Measurements from ENCODE around the gene ACKR2.

Gene ACKR2

DNA sequence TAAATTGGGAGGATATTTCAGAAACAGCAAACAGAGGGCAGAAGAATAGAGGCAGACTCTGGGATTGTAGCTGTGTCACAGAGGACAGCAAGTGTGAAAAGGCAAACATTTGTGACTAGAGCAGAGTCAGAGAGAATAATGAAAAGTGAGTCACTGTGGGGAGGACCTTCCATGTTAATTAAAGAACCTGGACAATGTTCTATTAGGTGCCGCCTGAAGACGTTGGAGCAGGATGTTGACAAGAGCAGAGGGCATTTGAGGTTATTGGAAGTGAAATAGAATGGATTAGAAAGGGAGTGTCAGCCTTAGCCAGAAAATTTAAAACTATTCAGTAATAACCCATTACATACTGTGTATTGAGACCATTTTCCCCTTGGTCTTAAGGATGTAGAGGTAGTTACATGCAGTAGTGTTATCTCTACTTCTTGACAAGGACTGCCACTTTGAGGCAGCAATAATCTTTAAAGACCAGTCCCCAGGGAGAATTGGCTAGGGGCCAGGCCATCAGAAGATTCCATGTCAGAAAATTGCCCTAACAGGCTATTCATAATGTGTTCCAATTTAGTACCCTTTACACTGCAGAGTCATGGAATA is 5.8 kb downstream of the ACKR2 start:
- no peaks in the 10 kb centered on the region for H3K4me1 ChIP-seq
- no peaks in the 10 kb centered on the region for H3K9me3 ChIP-seq
- H3K4me3 ChIP-seq (ENCODE audit: low read depth, low read length) = no peak overlapping the region
- peak; percentile 24 for DNase-seq
- TF ChIP-seq, protein P1, sequence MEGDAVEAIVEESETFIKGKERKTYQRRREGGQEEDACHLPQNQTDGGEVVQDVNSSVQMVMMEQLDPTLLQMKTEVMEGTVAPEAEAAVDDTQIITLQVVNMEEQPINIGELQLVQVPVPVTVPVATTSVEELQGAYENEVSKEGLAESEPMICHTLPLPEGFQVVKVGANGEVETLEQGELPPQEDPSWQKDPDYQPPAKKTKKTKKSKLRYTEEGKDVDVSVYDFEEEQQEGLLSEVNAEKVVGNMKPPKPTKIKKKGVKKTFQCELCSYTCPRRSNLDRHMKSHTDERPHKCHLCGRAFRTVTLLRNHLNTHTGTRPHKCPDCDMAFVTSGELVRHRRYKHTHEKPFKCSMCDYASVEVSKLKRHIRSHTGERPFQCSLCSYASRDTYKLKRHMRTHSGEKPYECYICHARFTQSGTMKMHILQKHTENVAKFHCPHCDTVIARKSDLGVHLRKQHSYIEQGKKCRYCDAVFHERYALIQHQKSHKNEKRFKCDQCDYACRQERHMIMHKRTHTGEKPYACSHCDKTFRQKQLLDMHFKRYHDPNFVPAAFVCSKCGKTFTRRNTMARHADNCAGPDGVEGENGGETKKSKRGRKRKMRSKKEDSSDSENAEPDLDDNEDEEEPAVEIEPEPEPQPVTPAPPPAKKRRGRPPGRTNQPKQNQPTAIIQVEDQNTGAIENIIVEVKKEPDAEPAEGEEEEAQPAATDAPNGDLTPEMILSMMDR (IDR thresholded peaks at IDR 0.05; ENCODE audit: low read depth, low read length) = no peak
- H3K27me3 ChIP-seq = no peaks in the 10 kb centered on the region
- H3K36me3 ChIP-seq = no peaks in the 10 kb centered on the region

DNA sequence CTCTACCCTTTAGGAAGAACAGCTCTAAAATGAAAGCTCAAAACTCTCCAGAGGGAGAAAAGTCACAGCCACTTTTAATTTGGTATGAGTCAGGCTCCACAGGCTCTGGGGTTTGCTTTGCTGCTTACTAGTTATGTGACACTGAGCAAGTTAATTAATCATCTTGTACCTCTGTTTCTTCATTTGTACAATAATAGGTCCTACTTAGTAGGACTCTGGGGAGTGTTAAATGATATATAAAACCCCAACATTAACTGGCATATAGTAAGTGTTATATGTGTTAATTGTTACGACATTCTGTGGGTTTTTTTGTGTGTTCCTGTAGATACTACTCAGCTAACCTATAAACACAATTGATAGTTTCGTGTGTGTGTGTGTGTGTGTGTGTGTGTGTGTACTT is 6.6 kb downstream of the ACKR2 start:
- no peaks in the 10 kb centered on the region for H3K27me3 ChIP-seq
- no peak overlapping the region for H3K4me3 ChIP-seq (ENCODE audit: low read depth, low read length)
- no peaks in the 10 kb centered on the region for H3K4me1 ChIP-seq
- DNase-seq = no peak
- H3K36me3 ChIP-seq = no peaks in the 10 kb centered on the region
- H3K9me3 ChIP-seq = no peaks in the 10 kb centered on the region
- TF ChIP-seq, protein P1 (IDR thresholded peaks at IDR 0.05; ENCODE audit: low read depth, low read length) = no peak

DNA sequence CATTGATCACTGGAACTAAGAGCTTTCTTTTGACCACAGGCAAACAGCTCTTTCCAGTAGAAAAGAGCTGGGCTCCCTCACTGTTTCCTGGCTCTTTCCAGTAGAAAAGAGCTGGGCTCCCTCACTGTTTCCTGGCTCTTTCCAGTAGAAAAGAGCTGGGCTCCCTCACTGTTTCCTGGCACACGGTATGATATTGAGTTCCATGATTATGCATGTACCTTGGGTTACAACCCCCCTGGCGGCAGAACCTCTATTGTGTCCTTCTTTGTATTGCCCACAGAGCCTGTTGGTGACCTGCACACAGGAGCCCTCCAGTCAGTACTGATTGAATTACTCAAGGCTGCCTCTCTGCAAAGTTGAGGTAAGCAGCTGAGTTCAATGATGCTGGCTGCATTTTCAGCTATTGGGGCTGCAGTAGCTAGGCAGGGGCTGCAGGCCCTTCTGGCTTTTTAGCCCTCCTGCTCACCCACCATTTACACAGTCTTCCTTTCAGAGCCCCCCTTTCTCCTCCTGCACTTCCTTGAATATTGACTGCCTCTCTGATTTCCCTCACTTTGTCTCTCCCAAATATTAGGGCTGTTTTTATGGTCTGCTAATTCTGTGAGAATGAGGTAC is 10.2 kb downstream of the ACKR2 start:
- TF ChIP-seq, protein P1 (IDR thresholded peaks at IDR 0.05; ENCODE audit: low read depth, low read length) = peak; percentile 35; the same call in 1 of the 2 replicates
- H3K4me3 ChIP-seq (ENCODE audit: low read depth, low read length) = no peak overlapping the region
- DNase-seq = peak; percentile 70
- no peaks in the 10 kb centered on the region for H3K4me1 ChIP-seq
- no peaks in the 10 kb centered on the region for H3K27me3 ChIP-seq
- no peaks in the 10 kb centered on the region for H3K9me3 ChIP-seq
- no peaks in the 10 kb centered on the region for H3K36me3 ChIP-seq

DNA sequence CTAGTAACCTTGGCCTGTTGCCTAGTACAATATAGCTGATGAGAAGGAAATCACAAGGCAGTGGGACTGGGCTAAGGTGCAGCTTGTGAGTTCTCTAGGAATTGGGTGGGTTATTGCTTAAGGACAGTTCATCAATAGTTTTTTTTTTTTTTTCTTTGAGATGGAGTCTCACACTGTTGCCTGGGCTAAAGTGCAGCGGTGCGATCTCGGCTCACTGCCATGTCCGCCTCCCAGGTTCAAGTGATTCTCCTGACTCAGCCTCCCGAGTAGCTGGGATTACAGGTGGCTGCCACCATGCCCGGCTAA is 11.5 kb downstream of the ACKR2 start:
- Histone ChIP-seq H3K27me3 (no peaks in the 10 kb centered on the region), H3K36me3 (no peaks in the 10 kb centered on the region), H3K4me3 (ENCODE audit: low read depth, low read length) (no peak overlapping the region), H3K9me3 (no peaks in the 10 kb centered on the region), H3K4me1 (no peaks in the 10 kb centered on the region)
- TF ChIP-seq, protein P1 (IDR thresholded peaks at IDR 0.05; ENCODE audit: low read depth, low read length) = no peak
- no peak for DNase-seq

DNA sequence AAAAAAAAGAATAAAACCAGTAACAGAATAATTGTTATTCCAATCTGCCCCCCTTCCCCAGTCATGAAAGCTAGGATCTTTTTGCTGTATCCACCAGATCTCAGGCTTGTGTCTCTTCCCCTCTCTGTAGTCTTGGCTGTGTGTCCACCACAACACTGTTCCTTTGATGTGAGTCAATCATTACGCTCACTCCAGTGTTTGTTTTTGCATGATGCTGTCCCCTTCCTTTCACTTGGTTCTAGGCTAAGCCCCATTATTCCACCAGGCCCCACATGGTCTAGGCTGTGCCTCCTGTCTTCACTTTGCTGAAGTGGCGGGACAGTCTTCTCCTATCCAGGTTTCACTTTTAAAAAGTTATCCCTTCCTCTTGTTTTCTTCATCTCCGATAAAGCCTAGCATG is 13.6 kb downstream of the ACKR2 start:
- TF ChIP-seq, protein P1 (IDR thresholded peaks at IDR 0.05; ENCODE audit: low read depth, low read length) = no peak
- H3K4me3 ChIP-seq (ENCODE audit: low read depth, low read length) = no peak overlapping the region
- no peaks in the 10 kb centered on the region for H3K36me3 ChIP-seq
- no peaks in the 10 kb centered on the region for H3K4me1 ChIP-seq
- no peaks in the 10 kb centered on the region for H3K9me3 ChIP-seq
- H3K27me3 ChIP-seq = no peaks in the 10 kb centered on the region
- no peak for DNase-seq

DNA sequence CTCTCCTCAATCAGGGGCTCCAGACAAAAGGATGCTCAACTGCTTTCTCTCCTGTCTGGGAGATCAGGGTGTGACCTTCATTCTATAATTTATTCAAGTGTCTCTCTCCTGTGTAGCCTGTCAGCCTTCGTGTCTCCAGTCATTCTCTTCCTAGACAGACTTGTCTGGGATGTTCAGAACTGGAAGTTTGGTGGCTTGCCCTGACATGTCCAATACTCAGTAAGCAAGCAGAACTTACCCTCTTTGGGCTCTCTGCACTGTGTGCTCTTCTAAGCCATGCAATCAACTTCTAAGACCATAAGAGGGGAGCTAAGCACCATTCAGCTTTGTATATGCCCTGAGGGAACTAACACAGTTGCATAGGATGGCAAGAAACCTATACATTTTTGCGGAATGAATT is 14.1 kb downstream of the ACKR2 start:
- no peaks in the 10 kb centered on the region for H3K9me3 ChIP-seq
- H3K4me1 ChIP-seq = no peaks in the 10 kb centered on the region
- H3K27me3 ChIP-seq = no peaks in the 10 kb centered on the region
- DNase-seq = no peak
- TF ChIP-seq, protein P1 (IDR thresholded peaks at IDR 0.05; ENCODE audit: low read depth, low read length) = no peak
- no peak overlapping the region for H3K4me3 ChIP-seq (ENCODE audit: low read depth, low read length)
- H3K36me3 ChIP-seq = no peaks in the 10 kb centered on the region

All from BE2C (cell line).